Measurements from ENCODE around the gene PILRA.

DNA sequence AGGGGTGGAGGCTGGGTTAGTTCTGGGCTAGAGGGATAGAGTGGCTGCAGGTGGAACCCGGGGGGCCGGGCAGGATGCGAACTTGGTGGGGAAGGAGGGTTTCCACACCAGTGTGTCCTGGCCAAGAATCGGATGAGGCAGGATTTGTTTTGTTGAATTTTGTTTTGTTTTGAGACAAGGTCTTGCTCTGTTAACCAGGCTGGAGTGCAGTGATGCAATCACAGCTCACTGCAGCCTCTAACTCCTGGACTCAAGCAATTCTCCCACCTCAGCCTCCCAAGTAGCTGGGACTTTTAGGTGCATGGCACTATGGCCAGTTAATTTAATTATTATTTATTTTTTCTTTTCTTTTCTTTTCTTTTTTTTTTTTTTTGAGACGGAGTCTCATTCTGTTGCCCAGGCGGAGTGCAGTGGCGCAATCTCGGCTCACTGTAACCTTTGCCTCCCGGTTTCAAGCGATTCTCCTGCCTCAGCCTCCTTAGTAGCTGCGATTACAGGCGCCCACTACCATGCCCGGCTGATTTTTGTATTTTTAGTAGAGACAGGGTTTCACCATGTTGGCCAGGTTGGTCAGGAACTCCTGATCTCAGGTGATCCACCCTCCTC is 76.0 kb downstream of the PILRA start:
- no peak for TF ChIP-seq POLR2A (IDR thresholded peaks at IDR 0.05; ENCODE audit: low read depth)
- TF ChIP-seq, protein P1, sequence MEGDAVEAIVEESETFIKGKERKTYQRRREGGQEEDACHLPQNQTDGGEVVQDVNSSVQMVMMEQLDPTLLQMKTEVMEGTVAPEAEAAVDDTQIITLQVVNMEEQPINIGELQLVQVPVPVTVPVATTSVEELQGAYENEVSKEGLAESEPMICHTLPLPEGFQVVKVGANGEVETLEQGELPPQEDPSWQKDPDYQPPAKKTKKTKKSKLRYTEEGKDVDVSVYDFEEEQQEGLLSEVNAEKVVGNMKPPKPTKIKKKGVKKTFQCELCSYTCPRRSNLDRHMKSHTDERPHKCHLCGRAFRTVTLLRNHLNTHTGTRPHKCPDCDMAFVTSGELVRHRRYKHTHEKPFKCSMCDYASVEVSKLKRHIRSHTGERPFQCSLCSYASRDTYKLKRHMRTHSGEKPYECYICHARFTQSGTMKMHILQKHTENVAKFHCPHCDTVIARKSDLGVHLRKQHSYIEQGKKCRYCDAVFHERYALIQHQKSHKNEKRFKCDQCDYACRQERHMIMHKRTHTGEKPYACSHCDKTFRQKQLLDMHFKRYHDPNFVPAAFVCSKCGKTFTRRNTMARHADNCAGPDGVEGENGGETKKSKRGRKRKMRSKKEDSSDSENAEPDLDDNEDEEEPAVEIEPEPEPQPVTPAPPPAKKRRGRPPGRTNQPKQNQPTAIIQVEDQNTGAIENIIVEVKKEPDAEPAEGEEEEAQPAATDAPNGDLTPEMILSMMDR (IDR thresholded peaks at IDR 0.05): no peak

All from esophagus muscularis mucosa (tissue), 3 donors.